HG03460 (cell line): ENCODE data around the gene ACTL8.

ENCODE experiments used
- ATAC-seq: cut with Tn5 transposase; IDR thresholded peaks from one replicate; pipeline ENCODE4 v1.9.1; 2021; ENCODE audit not compliant: unreplicated experiment

ACTL8 gene, protein sequence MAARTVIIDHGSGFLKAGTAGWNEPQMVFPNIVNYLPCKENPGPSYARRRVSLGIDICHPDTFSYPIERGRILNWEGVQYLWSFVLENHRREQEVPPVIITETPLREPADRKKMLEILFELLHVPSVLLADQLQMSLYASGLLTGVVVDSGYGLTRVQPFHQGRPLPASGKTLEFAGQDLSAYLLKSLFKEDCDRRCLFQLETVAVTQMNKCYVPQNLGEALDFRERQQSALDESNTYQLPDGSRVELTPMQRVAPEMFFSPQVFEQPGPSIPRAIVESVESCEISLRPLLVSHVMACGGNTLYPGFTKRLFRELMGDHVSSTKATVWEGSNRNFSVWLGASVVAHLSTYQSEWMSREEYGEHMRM

DNA sequence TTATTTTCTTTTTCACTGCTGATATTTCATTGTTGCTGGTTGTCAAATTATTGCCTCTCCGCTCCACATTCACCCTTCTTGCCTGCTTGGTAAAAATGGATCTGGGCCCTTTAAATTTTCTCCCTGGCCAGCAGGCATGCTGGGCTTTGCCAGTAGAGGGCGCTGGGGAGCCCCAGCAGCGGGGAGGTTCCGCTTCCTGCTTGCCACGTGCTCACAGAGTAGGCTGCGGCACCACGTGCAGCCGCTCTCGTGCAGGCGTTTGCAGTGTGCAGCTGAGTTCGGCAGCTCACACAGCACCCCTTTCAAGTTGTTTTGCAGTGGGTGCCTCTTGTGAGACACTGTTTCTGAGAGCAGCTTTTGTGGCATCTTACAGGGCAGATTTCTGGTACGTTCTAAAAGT lies at the start of gene ACTL8:
TSS of gene ACTL8 (plus strand) at position 214 of the 400 bp plus-strand sequence. CDS start 67,676 bp downstream, outside the sequence.
- no peak for ATAC-seq

DNA sequence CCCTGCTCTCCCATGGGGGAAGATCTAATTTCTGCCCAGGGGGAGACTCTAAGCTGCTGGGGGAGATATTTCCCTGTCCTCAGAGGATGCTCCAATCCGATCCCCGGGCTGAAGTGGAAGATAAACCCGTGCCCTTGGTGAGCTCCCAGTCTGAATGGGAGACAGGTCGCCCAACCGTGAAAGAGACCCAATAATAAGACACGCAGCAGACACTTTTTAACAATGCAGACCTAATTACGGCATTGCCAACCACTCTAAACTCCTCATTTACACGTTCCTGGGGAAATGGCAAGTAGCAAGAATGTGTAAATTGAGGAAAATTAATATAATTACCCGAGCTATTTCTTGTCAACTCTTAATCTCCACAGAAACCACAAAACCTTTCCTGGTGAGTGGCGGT lies 48.7 kb upstream of the ACTL8 start:
- no peak for ATAC-seq

DNA sequence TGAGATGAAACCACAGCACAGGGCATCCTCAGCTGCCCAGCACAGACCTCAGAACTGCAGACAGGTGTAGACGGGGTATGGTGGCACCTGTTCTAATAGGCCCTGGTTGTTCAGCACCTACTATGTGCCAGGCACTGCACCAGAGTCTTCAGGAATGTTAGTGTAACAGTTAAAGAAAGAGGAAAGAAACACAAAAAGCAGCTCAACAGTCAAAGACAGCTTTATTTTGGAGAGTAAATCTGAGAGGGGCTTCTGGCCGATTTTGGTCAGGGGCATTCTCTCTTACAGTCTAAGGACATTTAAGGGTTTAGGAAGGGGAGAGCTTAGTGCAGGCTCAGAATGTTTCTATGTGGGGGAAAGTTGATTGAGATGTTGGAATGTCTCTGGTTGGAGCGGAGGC lies 45.2 kb upstream of the ACTL8 start:
- ATAC-seq, result no peak

DNA sequence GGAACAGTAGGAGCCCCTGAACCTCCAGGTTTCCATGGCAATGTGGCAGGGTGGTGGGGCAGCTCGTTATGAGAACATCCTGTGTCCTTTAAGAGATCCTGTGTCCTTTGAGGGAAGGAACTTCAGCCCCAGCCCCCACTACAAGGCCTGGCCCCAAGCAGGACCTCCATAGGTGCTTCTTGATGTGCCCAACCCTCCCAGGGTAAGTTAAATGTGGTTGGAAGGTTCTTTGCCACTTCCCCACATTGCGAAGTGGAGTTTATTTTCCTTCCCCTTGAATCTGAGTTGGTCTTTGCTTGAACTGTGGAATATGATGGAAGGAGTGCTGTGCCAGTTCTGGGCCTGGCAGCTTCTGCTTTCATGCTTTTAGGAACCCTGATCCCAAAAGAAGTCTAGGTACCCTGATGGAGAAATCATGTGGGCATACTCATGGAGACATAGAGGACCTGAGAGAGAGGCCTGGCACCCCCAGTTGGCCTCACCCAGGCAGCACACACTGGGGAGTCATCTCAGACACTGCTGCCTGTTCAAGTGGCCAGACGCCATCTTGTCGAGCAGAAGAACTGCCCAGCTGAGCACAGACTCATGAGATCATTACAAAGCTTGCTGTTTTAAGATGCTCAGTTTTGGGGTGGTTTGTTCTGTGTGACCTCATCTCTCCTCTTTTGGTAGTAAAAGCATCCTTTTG lies 44.1 kb upstream of the ACTL8 start:
- ATAC-seq, result no peak

DNA sequence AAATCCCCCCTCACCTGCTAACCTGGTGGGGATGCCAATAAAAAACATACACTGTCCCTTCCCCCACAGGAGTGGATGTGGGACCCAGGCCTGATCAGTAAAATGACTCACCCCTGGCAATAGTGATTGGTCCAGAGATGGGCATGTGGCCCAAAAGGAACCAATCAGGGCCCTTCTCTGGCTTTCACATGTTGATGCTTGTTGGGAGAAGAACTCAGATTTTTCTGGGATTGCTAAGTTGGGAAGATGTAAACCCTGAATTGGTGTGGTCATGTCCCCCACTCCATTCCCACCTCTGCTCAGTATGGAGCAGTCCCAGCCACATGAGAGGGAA lies 43.6 kb upstream of the ACTL8 start:
- no peak for ATAC-seq

DNA sequence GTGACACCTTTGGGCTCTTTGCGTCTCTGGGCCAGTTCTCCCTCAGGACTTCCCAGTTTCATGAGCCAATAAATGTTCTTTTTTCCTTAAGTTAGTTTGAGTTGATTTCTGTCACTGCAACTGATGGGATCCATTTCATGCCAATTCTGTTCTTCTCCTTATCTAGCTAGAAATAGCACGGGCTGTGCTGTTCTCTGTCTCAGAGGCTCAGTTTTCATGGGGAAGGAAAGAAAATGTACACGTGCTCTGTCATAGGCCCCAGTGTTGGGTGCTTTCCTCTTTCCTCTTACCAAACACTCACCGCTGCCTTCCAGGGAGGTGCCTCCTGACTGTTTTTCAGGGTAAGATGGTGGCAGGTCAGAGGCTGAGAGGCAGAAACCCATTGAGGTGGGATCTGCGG lies 43.2 kb upstream of the ACTL8 start:
- no peak for ATAC-seq

DNA sequence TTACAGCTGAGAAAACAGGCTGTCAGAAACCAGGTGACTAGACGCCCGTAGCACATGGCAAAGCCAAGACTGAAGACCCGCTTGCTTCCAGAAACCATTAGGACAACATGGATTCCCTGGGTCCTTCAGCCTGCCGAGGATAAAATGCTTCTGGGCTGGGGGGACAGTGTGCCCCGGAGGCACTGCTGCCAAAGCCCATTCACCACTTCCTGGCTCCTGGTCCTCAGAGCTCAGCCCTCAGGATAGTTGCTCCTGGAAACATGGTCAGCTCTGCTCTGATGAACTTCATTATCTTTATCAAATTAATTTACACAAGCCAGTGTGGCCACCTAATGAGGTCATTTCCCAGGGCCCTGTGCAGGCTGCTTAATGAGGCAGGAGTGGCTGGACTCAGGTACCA lies 41.1 kb upstream of the ACTL8 start:
- no peak for ATAC-seq

DNA sequence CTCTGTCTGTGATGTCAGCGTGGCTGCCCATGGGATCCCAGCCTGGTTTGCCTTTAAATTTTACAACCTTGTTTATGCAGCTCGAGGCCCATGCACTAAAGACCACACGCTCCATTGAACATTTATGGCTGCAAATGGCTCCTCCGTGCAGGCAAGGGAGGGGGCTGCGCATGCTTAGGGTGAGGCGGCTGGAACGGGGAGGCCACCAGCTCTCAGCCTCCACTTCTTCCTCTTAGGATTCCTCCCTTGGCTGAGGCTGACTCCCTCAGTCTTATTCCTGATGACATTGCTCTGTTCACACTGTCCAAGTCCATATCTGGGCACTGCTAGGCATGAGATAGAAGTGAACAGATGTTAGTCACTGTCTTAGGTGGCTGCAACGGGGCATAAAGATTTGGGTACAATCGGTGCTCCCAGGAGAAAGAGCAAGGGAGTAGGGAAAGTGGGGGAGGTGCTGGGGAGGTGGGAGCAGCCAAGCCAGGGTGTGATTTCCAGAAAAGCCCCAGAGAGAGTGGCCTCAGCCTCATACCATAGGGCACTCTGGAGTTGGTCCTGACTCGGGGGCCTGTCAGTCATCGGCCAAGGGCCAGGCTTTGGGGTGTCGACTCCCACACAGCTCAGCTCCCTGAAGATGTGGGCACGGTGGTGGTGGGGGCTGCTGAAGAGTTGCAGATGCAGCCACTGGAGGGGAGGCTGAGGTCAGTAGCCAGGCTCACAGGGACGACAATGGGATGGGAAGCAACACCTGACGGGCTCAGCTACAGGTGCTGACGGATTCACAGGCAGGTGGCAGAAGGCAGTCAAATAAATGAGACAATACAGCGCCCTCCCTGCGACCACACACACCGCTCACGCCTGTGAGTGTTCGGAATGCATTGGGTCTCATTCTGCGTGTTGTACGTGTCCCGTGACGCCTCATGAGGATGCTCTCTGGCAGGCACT lies 37.3 kb upstream of the ACTL8 start:
- no peak for ATAC-seq

DNA sequence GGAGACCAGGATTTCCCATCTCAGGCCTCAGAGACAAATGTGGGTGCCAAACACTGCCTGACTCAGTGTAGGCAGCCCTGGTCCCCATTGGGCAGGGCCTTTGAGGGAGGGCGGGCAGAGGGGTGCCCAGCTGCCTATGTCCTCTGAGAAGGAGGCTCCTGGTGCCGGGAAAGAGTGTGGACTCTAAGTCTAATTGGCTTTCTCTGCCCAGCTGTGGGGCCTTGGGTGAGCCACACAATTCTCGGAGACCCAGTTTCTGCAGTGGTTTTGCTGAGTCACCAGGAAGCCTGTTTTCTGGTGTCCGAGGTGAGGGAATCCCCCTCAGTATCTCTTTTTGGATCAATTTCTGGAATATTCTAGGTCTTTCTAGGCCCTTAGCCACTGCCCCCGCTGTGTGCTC lies 35.3 kb upstream of the ACTL8 start:
- ATAC-seq, result no peak

DNA sequence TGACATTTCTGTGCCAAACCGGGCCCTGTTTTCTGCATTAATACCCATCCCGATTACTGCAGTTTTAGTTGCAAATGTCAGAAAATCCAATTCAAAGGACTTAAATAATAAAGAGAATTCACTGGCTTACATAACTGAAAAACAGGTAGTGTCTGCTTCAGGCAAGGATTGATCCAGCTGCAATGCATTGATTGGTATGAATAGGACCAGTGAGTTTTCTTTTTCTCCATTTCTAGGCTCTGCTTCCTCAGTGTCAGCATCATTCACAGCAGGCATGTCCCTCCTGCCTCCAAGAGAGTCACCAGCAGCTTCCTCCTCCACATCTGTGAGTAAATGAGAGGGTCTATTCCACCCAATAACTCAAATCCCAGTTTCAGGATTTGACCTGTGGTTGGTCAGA lies 33.7 kb upstream of the ACTL8 start:
- ATAC-seq, result no peak

DNA sequence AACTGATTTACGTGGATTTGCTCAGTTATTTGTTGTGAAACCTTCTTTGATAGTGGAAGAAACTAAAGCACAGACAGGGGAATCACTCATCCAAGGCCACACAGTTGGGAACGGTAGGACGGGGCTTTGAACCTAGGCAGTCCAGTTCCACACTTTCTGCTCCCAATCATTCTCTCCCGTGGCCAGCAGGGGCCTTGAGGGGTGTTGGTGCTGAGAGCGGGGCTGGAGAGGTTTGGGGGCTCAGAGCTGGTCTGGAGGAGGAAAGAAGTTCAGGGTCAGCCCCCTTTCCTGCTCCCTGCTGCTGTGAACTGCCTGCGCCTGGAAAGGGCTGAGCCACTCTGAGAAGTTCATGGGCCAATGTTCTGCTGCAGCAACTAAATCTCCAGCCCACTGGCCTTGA lies 31.4 kb upstream of the ACTL8 start:
- ATAC-seq, result no peak

DNA sequence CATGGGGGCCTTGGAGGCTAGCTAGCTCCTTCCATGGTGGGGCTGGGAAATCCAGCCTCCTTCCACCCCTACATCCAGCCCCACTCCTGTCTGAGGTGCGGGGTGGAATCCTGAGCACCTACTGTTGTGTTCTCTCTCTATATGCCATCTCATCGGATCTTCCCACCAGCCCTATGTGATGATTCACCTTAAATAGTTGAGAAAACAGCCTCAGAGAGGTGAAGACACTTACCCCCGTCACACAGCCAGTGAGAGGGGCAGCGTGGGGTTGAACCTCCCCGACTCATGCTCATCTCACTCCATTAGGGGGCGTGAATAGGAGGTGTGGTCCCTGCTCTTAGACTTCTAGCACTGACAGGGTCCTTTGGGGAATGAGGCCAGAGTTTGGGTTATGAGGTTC lies 31.0 kb upstream of the ACTL8 start:
- ATAC-seq, result no peak

DNA sequence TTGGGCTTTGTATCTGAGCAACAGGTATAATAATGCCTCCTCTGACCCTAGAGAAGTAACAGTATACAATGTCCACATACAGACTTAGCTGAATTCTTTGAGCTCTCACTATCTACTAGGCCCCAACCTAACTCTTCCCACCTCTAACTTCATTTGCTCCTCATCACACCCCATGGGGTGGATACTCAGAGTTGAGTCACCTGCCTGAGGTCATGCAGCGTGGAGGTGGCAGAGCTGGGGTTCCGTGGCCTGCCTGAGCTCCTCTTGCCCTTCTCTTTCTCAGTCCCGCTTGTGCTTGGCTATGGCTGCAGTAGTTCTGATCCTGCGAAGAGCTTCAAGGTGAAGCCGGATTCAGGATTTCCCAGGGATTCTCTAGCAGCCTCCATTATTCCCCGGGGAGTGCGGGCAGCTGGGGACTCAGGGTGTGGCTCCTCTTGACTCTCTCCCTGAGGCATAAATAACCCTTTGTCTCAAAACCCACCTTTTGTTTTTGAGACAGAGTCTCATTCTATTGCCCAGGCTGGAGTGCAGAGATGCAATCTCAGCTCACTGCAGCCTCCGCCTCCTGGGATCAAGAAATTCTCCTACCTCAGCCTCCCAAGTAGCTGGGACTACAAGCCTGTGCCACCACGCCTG lies 29.9 kb upstream of the ACTL8 start:
- no peak for ATAC-seq

DNA sequence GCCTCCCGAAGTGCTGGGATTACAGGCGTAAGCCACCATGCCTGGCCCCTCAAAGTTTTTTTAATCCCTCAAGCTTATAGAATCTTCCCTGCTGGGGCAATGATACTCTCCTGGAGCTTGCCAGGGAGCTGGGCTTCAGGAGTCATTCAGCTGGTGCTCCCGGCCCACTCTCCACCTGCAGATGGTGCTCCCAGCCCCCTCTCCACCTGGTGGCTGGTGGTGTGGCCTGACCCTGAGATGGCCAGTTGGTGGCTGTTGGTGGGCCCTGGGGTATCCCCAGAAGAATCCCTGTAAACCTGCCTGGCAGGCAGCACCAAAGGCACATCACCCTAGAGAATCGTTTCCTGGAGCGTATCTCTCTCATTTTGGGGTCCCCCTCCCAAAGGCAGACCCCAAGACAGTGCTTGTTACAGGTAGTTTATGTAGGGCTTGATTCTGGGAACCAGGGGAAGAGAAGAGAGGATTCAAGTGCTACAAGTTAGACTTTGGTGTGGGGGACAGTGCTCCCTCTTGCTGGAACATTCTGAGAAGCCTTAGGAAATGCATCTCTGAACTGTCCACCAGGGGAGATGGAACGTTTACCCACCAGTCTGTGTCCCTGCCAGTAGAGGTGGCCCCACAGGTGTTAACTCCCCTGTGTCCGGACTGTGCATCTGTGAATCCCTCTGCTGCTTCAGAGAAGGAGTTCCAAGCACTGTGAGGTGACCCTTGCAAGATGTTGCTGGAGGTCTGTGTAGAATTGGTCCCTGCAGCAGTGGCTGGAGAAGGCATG lies 29.1 kb upstream of the ACTL8 start:
- no peak for ATAC-seq

DNA sequence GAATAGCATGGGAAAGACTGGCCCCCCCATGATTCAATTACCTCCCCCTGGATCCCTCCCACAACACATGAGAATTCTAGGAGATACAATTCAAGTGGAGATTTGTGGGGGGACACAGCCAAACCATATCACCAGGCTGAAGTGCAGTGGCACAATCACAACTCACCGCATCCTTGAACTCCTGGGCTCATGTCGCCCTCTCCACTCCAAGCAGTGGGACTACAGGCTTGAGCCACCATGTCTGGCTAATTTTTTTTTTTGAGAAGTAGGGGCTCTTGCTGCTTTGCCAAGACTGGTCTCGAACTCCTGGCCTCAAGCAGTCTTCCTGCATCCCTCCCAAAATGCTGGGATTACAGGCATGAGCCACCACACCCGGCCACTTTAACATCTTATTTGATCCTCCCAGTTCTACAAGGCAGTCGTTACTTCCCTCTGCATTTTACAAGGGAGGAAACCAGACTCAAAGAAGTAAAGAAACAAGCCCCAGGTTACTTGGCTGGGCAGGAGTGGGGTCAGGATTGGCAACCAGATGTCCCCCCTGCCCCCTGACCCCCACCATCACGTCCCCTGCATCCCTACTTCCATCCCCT lies 26.9 kb upstream of the ACTL8 start:
- no peak for ATAC-seq

DNA sequence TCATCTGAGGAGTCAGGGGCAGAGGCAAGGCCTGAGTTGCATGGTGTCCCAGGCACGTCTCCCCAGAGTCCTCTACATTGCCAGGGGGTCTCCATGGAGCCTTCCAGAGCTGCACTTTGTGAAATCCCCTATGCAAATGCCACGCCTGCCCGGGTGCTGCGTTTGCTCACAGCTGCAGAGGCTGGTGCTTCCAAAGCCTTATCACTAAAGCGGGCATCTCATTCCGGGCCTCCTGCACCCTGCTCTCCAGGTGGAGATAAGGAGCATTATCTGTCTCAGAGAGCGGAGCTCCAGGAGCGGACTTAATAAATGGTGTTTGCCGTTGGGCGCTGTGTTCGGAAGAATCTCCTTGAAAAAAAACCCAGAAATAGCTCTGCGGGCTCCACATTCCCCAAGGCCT lies 25.9 kb upstream of the ACTL8 start:
- no peak for ATAC-seq

DNA sequence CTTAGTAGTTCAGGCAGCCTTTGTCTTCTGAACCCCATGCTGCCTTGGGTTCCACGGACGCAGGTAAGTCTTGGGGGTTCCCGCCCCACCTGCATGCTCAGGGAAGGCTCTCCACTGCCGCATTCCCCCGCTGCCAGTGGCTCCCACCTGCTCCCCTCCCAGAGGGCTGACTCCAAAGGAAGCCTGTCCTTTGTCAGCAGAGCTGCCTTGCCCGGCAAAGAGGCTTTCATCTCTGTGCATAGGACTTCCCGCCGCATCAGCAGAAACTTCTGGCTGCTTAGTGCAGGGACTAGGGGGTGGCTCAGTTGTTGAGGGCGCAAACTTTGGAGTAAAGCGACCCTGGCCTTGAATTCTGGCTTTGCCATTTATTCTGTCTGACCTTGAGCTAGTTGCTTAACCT lies 25.2 kb upstream of the ACTL8 start:
- ATAC-seq, result no peak

DNA sequence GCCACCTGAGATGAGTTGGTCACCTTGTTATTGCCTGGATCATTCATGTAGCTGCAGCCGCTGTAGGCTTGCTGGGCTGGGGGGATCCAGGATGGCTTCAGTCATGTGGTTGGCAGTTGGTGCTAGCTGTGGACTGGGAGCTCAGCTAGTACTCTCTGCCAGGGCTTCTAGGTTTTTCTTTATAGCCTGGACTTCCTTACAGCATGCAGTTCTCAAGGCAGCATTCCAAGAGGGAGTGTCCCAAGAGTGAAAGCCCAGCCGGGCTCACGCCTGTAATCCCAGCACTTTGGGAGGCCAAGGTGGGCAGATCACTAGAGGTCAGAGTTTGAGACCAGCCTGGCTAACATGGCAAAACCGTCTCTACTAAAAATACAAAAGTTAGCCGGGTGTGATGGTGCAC lies 23.7 kb upstream of the ACTL8 start:
- ATAC-seq, result no peak

DNA sequence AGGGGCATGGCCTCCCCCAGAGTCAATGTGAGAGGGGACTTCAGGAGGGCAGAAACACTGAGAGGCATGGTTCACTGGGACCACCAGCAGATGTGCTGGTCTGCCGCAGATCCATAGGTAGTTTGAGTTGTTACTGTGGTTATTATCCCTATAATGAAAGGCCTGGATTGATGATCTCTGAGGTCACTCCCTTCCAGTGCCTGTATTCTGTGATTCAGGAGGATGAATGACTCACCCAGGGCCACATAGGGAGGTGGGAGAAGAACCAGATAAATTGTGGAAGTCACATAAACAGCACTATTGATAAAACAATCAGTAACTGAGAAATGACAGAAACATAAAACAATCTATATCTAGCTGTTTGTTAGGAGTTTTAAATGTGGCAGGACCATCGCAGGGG lies 22.7 kb upstream of the ACTL8 start:
- no peak for ATAC-seq

DNA sequence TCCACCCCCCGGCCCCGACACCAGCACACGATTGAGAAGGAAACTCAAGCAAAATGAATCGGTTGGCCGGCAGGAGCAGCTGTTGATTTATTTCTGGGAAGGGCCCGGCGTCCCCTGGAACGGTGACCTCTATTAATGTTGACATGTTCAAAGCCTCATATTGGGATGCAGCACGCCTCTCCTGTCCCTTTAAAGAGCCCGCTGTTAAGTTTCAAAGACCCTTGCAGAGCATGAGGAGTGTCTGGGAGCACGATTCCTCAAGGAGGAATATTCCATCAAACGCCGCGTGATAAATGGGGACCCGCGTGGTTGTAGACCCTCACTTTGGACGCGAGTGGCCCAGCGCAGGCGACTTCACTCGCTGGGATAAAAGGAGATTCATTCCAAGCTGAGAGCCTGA lies 21.5 kb upstream of the ACTL8 start:
- ATAC-seq, result no peak
